Limb (tissue), 2 donors: ENCODE results near the gene OTUD7B.

Experiments used
- DNase-seq, 2 donors: peaks; one replicate each; pipeline ENCODE4 v3.0.0-alpha.2; 2016; ENCODE audit errors: extremely low spot score in 2 of 2

The OTUD7B gene

DNA sequence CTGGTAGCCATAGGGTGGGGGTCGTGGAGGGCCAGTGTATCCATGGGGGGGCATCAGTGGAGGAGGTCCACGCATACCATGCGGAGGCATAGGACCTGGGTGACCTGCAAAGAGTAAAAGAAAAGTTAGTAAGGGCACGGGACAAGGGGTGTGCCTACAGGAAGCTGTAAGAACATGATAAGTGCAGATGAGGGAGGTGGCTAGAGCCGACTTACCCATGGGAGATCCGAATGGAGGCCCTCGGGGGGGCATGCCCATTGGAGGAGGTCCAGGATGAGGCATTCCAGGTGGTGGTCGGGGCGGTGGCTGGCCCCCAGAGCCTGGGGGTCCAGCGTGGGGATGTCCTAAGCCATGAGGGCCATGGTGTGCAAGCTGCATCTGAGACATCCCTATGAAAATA lies 86.9 kb downstream of the OTUD7B start:
- no peak for DNase-seq

DNA sequence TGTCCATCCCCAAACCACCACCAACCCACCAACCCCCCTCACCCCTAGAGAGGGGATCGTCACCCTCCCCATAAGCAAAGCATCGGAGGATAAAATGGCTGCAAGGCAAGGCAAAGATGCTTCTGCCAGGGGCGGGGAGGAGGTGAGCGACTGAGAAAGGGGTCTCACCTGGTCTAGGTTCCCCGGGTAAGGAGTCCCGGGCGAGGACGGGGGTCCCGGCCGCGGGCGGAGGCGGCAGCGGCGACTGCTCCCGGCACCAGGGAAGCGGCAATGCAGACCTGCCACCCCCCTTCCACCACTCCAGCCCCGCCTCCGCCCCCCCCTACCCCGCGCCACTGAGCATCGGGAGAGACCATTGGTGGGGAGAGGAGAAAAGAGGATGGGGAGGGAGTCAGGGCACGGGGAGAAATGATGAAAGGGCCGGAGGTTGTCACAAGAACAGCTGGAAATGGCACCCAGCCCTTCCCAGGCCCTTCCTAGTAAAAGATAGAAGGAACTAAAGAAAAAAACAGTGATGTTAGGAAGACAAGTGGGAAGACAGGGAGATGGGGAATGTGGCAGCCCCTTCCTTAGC lies 92.9 kb downstream of the OTUD7B start, which contains the start of gene SV2A:
TSS of gene SV2A (minus strand) at position 274 of the 574 bp plus-strand sequence. CDS start 4,004 bp downstream, outside the sequence.
- DNase-seq, result peak in 1 of 2 donors; percentile 88

DNA sequence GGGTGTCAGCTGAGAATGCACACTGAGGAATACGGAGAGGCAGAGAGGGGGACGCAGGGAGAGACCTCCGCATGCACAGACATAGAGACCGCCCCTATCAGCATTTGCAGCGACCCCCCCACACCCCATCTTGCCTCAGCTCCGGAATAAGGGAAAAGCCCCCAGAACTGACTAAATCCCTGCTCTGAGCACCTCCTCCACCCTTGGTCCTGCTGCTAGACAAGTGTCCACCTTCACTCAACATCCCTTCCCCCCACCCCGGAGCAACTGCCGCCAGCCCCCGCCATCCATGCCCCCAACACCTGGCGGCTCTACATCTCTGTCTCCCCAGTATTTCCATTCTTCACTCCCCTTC lies 93.7 kb downstream of the OTUD7B start:
- no peak for DNase-seq

DNA sequence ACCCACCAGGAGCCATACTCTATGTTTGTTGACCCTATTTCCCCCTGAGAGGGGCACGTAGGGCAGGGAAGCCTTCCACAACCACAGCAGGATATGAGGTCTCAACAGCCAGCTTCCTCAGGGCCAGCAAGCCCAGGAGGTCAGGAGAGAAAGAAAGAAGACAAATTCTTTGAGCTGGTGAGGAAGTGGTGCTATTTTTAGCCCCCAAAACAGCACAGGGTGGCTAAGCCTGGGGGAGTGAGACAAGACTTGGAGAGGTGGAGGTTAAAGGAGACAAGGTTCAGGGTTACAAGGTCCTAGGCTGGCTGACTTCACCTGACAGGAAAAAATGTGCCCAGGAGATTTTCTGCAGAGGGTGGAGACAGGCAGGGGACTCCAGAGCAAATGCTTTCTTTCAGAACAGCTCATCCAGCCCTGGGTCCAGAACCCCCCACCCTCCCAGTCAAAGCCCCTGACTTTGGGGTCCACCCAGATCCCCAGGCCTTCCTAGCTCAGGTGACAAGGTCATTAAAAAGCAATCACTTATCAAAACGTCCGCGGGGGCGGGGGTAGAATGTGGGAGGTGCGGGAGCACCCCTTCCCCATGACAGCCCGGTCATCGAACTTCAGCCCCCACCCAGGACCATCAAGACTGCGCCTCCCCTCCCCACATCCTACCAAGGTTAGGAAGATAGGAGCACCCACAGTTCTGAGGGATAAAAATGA lies 94.2 kb downstream of the OTUD7B start:
- DNase-seq, result no peak

DNA sequence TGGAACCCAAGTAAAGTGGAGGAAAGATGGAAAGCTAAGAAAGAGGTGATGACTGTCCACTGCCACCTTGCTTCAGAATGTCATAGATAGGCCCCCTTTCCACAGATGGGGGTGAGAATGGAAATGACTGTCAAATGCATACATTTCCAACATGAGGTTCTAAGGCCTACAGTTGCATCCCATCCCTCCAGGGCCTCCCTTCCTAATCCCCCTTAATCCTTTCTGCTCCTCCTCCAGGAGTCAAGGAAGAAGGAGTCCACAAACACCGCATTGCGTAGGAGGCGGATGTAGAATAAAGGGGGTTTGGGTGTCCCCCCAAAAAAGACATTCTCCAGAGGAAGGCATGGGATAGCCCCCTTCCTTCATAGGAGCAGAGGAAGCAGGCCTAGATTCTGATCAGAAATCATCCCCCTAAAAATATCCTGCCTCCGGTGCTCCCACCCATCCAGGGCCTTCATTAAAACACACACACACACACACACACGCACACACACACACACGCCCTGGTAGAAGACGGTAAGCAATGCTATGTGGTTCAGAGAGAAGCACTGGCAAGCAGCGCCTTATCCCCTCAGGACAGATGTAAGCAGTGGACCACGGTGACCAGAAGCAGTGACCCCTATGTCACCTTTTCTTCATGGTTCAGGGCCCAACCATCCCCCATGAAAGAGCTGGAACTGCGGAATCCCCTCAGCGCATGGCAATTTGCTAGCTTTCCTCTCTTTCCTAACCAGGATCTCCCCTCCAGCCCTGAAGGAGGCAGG lies 94.9 kb downstream of the OTUD7B start:
- DNase-seq, result no peak

DNA sequence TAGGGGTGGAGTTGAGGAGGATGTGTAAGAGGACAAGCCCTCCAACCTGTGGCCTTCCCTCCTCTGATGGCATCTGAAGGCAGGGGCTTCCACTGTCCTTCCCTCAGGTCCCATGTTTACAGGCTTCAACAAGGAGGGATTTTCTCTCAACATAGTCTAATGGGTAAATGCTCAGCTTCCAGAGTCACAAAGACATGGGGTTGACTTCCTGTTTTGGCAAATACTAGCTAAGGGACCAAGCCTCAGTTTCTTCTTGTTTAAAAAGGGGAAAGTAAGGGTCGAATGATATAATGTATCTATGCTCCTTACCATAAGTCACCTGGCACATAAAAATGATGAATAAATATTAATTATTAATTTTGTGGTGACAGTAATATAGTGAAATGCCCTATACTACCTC lies 96.0 kb downstream of the OTUD7B start:
- no peak for DNase-seq

DNA sequence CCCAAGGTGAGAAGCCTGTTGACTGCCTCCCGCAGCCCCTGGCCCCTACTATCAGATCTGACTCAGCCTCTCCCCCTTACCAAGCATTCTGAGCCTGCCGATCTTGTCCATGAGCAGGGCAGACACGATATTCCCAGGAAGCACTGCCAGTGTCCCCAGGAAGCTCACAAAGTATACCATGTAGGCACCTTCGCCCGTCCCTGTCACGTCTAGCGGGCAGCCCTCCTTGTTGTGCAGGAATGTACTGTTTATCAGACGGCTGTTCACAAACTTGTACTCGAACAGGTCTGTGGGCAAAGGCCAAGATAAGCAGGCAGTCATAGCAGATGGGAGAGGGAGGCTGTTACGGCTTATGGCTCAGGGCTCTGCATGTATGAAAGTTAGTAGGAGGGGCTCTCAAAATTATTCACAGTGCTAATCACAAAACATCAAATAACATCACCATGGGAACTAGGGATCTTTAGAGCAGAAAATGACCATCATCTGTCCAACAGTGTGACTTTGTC lies 103.9 kb downstream of the OTUD7B start:
- no peak for DNase-seq

DNA sequence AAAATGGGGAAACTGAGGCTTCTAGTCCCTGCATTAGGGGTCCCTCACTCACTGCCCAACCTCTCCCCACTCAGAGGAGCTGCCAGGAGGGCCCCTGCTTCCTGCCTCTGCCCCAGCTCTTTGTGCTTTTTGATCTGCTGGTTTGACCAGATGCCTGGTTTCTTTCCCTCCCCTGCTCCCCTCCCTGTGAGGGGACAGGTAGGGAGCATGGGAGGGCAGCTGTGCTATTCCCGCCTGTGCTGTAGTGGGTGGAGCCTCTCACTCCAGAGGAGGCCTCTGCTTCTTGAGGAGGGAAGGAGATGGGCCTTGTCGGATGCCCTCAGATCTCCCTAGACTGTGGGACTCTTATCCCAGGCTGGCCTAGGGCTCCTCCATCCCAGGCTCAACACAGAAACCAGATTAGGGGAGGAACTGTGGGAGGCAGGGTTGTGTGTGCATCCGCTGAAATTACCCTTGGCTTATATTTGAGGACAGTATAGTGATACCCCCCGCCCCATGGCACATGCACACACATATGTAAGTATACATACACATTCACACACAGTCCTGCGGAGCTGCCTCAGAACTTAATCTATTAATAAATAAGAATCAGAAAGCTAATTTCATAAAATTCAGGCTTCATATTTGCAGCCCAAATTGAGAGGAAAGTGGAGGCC lies 106.6 kb downstream of the OTUD7B start:
- no peak for DNase-seq

DNA sequence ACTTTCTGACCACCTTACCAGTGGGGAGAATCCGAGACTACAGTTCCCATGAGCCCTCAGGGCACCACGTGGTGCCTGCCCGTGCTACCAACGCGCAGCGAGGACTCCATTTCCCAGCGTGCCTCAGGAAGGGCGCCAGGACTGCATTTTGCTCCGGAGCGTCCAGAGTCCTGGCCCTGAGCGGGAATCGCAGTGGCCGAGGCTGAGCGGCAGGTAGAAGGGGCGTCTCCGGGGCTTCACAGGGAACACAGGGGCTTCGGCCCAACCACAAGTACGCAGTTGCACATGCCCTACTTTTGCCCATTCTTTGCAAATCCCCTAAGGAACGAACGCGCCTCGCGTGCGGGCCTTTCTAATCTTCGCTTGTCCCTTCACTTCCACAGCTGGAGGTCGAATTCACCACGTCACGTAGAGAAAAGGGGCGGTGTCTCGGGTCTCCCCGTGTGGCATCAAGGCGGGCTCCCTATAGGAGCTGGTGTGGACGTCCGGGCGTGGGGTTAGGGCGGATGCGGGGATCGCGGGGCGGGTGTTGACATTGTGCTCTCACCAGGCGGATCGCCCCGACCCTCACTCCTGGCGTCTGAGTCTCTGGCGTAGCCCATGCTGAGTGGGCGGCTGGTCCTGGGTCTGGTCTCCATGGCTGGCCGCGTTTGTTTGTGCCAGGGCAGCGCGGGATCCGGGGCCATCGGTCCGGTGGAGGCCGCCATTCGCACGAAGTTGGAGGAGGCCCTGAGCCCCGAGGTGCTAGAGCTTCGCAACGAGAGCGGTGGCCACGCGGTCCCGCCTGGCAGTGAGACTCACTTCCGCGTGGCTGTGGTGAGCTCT lies 110.9 kb downstream of the OTUD7B start, which contains the start of gene BOLA1:
TSS of gene BOLA1 (plus strand) at position 109 of the 825 bp plus-strand sequence. CDS start at position 601, 492 bp downstream.
- DNase-seq, result peak; percentile 92 to 94

DNA sequence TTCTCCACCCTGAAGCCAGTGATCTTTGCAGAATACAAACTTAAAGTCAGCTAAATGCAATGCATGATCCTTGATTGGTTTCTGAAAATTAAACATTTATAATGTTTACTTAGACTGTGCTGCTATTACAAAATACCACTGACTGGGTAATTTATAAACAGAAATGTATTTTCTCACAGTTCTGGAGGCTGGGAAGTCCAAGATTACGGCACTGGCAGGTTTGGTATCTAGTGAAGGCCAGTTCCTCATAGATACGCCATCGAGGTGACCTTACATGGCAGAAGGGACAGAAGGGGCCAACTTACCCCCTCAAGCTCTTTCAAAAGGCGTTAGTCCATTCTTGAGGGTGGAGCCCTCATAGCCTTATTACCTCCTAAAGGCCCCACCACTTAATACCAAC lies 114.0 kb downstream of the OTUD7B start:
- no peak for DNase-seq

DNA sequence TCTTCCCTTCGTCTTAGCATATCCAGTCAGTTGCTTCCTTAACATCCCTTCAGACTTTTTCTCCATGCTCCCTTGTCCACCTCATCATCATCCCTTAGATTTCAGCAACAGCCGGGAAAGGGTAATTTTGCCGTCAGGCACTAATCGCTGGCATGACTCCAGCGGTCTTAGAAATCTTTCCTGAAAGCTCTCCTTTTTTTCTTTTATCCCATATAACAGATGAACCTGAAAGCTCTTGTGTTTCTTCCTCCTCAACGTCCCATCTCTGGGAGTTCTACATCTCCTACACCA lies 121.6 kb downstream of the OTUD7B start:
- DNase-seq, result peak in 1 of 2 donors; percentile 60

DNA sequence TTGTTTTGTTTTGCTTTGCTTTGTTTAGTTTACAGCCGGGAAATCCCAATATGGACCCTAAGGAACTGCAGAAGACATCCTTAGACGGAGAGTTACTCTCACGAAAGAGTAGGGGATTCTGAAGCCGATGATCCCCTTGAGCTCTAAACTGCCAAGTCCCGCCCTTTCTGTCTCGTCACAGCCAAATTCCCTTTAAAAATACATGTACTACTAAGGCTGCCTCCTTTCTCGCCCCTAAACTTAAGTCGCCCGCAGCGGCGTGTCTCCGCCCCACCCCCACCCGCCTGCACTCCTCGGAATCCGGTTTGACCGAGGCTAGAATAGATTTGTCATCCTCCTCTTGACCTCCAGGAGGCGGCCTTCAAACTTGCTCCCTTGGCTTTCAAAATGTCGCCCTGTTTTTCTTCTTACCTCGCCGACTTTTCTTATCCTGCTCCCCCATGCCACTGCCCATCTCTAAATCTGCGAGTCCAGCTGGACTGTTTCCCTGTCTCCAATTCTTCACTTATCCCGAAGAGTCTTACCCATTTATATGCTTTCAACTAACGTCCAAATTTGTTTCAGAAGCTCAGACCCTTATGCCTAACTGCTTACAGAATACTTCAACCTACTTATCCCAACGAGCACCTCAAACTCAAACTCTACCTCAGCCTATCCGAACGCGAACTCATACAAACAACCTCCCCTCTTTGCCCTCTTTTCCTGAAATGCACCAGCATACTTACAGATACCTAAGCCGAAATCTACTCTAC lies 122.1 kb downstream of the OTUD7B start:
- DNase-seq, result peak; percentile 92
